GM12878 (cell line): Measurements from ENCODE around the gene PITPNM1. TPM values are rescaled to one million over a fixed set of nuclear protein-coding genes. Genes with fewer than 3 reads are reported as not detected.

Source experiments
- DPF2 ChIP-seq: fragments of 450-650 bp; IDR thresholded peaks from 2 replicates; pipeline ENCODE4 v1.6.1; 2017; ENCODE audit warnings: mild to moderate bottlenecking
- NR2C2 ChIP-seq: IDR thresholded peaks from 2 replicates; pipeline ENCODE4 v1.6.1; 2011; ENCODE audit warnings: borderline replicate concordance, low read depth; ENCODE audit not compliant: control insufficient read depth, insufficient read length
- SMARCA5 ChIP-seq: fragments of 450-650 bp; IDR thresholded peaks from 2 replicates; pipeline ENCODE4 v1.6.1; 2017; ENCODE audit warnings: mild to moderate bottlenecking
- polyA plus RNA-seq, 11 experiments: library from polyadenylated mRNA; depleted of rRNA in 4 of 11; unstranded in 6 of 11; stranded (reverse) in 5 of 11; fragments of >200 nt; fragmentation: Nextera tagmentation in 4 of 11; fragmentation: Illumina TruSeq in 1 of 11; extraction: Ambion mirVana in 4 of 11; extraction: Trizol in 1 of 11; gene quantifications; 1 replicate in 1 of 11; 2 replicates in 10 of 11; pipeline versions ENCODE4 v1.2.1 to v1.2.3, GENCODE V29; 2011 to 2016; ENCODE audit warnings: inconsistent platforms in 2 of 11, missing spikeins in 2 of 11, low read depth in 1 of 11
- total RNA-seq, 4 experiments: library from RNA; depleted of rRNA in 3 of 4; stranded (reverse); fragments of >200 nt in 3 of 4; fragmentation: Illumina TruSeq in 1 of 4; extraction: Trizol in 1 of 4; gene quantifications; 2 replicates each; pipeline versions ENCODE4 v1.2.1 to v1.2.3, GENCODE V29; 2013 to 2021
- TF ChIP-seq, protein P1 (sequence below): fragments of 450-650 bp; IDR thresholded peaks from 2 replicates; pipeline ENCODE4 v1.6.1; 2016; ENCODE audit warnings: mild to moderate bottlenecking, moderate library complexity, borderline replicate concordance
- TF ChIP-seq, protein P2 (sequence below), 3 experiments: IDR thresholded peaks in 2 of 3; conservative IDR thresholded peaks in 1 of 3; 2 replicates each; pipeline ENCODE4 v1.5.1; 2011; ENCODE audit warnings: low read depth in 3 of 3, low read length in 3 of 3, mild to moderate bottlenecking in 3 of 3, control low read depth in 2 of 3, moderate library complexity in 2 of 3, inconsistent platforms in 1 of 3, mixed read lengths in 1 of 3; ENCODE audit not compliant: control insufficient read depth in 2 of 3, insufficient read depth in 1 of 3; ENCODE audit errors: extremely low read depth in 1 of 3

PITPNM1 gene
- total and polyA plus RNA-seq, 10 of the 15 experiments (the other 5 are each of a cell fraction or from before 2014, with no cell fraction given): 0.11 to 56.8 (median 16.5) TPM

DNA sequence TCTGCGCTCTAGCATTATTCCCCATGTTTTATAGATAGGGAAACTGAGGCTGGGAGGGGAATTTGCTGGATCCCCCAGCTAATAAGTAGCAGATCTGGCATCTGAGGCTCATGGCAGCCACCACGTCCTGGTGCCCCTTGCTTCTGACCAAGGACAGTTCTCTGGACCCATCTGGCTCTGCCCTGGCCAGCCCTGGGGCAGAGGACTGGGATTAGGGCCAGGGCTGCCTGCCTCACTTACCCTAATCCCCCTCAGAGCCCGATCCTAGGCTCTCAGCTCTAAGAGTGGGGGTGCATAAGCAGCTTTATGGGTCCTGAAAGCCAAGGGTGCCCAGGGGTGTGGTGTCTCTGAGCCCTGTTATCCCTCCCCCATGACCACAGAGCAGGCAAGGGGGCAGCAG is 50.1 kb downstream of the PITPNM1 start, which contains the start of gene CABP4 (continued):
- TF ChIP-seq, protein P1, sequence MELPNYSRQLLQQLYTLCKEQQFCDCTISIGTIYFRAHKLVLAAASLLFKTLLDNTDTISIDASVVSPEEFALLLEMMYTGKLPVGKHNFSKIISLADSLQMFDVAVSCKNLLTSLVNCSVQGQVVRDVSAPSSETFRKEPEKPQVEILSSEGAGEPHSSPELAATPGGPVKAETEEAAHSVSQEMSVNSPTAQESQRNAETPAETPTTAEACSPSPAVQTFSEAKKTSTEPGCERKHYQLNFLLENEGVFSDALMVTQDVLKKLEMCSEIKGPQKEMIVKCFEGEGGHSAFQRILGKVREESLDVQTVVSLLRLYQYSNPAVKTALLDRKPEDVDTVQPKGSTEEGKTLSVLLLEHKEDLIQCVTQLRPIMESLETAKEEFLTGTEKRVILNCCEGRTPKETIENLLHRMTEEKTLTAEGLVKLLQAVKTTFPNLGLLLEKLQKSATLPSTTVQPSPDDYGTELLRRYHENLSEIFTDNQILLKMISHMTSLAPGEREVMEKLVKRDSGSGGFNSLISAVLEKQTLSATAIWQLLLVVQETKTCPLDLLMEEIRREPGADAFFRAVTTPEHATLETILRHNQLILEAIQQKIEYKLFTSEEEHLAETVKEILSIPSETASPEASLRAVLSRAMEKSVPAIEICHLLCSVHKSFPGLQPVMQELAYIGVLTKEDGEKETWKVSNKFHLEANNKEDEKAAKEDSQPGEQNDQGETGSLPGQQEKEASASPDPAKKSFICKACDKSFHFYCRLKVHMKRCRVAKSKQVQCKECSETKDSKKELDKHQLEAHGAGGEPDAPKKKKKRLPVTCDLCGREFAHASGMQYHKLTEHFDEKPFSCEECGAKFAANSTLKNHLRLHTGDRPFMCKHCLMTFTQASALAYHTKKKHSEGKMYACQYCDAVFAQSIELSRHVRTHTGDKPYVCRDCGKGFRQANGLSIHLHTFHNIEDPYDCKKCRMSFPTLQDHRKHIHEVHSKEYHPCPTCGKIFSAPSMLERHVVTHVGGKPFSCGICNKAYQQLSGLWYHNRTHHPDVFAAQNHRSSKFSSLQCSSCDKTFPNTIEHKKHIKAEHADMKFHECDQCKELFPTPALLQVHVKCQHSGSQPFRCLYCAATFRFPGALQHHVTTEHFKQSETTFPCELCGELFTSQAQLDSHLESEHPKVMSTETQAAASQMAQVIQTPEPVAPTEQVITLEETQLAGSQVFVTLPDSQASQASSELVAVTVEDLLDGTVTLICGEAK: no peak
- TF ChIP-seq, protein P2, sequence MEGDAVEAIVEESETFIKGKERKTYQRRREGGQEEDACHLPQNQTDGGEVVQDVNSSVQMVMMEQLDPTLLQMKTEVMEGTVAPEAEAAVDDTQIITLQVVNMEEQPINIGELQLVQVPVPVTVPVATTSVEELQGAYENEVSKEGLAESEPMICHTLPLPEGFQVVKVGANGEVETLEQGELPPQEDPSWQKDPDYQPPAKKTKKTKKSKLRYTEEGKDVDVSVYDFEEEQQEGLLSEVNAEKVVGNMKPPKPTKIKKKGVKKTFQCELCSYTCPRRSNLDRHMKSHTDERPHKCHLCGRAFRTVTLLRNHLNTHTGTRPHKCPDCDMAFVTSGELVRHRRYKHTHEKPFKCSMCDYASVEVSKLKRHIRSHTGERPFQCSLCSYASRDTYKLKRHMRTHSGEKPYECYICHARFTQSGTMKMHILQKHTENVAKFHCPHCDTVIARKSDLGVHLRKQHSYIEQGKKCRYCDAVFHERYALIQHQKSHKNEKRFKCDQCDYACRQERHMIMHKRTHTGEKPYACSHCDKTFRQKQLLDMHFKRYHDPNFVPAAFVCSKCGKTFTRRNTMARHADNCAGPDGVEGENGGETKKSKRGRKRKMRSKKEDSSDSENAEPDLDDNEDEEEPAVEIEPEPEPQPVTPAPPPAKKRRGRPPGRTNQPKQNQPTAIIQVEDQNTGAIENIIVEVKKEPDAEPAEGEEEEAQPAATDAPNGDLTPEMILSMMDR (IDR thresholded peaks at IDR 0.05 in 2 of 3, conservative IDR thresholded peaks at IDR 0.05 in 1 of 3; ENCODE audit: control insufficient read depth in 2 of 3, extremely low read depth in 1 of 3, insufficient read depth in 1 of 3, low read depth in 3 of 3, low read length in 3 of 3): no peak
- TF ChIP-seq DPF2: no peak
- no peak for TF ChIP-seq NR2C2
- no peak for TF ChIP-seq SMARCA5
- TF ChIP-seq, all 136 proteins: peak for 0
